Measurements from ENCODE around the gene TTC9. TPM values are rescaled to one million over a fixed set of nuclear protein-coding genes. Genes with fewer than 3 reads are reported as not detected.
A peak's percentile ranks its signal among the peaks of the same experiment; 100 is the strongest.

The TTC9 gene
- total RNA-seq, 1 donor from 2014 or later = 1.9 TPM

GRCh38 chr14:70635971-70636595 lies 5.6 kb upstream of the TTC9 start:
- H3K4me1 ChIP-seq = peaks cover 5% of the 10 kb centered on the region
- intact Hi-C loops (cut with micrococcal nuclease) = no loop called here
- H3K36me3 ChIP-seq = no peaks in the 10 kb centered on the region
- no peak overlapping the region for H3K27ac ChIP-seq (replicated peaks)
- H3K9me3 ChIP-seq (replicated peaks) = no peaks in the 10 kb centered on the region
- no peak overlapping the region for H3K4me3 ChIP-seq
- peaks cover 38% of the 10 kb centered on the region for H3K27me3 ChIP-seq (ENCODE audit: low read depth)
- TF ChIP-seq, protein P1, sequence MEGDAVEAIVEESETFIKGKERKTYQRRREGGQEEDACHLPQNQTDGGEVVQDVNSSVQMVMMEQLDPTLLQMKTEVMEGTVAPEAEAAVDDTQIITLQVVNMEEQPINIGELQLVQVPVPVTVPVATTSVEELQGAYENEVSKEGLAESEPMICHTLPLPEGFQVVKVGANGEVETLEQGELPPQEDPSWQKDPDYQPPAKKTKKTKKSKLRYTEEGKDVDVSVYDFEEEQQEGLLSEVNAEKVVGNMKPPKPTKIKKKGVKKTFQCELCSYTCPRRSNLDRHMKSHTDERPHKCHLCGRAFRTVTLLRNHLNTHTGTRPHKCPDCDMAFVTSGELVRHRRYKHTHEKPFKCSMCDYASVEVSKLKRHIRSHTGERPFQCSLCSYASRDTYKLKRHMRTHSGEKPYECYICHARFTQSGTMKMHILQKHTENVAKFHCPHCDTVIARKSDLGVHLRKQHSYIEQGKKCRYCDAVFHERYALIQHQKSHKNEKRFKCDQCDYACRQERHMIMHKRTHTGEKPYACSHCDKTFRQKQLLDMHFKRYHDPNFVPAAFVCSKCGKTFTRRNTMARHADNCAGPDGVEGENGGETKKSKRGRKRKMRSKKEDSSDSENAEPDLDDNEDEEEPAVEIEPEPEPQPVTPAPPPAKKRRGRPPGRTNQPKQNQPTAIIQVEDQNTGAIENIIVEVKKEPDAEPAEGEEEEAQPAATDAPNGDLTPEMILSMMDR (IDR thresholded peaks at IDR 0.05; ENCODE audit: borderline replicate concordance) = no peak
- DNase-seq = no peak

DNA sequence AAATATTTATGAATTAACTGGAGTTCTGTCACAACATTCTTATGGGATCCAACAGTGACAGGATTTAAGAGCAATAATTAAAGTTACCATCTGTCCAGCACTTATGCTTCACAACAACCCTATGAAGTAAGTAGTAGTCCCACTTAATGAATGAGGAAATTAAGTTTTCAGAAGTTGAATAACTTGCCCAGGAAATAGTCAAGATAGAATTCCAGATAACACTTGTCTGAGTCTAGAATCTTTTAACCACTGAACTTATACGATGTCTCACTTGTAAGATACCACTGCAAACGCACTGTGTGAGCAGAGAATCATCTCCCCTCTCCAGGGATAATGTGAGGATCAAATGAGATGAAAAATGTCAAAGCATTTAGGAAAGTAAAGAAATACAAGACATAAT lies 3.3 kb upstream of the TTC9 start:
- Histone ChIP-seq H3K27me3 (ENCODE audit: low read depth) (peaks cover 53% of the 10 kb centered on the region), H3K27ac (replicated peaks) (no peak overlapping the region), H3K4me3 (no peak overlapping the region), H3K4me1 (peaks cover 18% of the 10 kb centered on the region), H3K36me3 (no peaks in the 10 kb centered on the region), H3K9me3 (replicated peaks) (no peaks in the 10 kb centered on the region)
- no peak for DNase-seq
- intact Hi-C loops (cut with micrococcal nuclease) = no loop called here
- TF ChIP-seq, protein P1 (IDR thresholded peaks at IDR 0.05; ENCODE audit: borderline replicate concordance) = no peak

GRCh38 chr14:70640938-70641547 lies 673 bp upstream of the TTC9 start:
- no peak overlapping the region for H3K27ac ChIP-seq (replicated peaks)
- no peak for DNase-seq
- no peaks in the 10 kb centered on the region for H3K36me3 ChIP-seq
- TF ChIP-seq, protein P1 (IDR thresholded peaks at IDR 0.05; ENCODE audit: borderline replicate concordance) = no peak
- H3K9me3 ChIP-seq (replicated peaks) = no peaks in the 10 kb centered on the region
- intact Hi-C loops (cut with micrococcal nuclease) = no loop called here
- H3K4me1 ChIP-seq = peaks cover 18% of the 10 kb centered on the region
- H3K4me3 ChIP-seq = peak overlapping the region; percentile 80
- peaks cover 57% of the 10 kb centered on the region for H3K27me3 ChIP-seq (ENCODE audit: low read depth)

DNA sequence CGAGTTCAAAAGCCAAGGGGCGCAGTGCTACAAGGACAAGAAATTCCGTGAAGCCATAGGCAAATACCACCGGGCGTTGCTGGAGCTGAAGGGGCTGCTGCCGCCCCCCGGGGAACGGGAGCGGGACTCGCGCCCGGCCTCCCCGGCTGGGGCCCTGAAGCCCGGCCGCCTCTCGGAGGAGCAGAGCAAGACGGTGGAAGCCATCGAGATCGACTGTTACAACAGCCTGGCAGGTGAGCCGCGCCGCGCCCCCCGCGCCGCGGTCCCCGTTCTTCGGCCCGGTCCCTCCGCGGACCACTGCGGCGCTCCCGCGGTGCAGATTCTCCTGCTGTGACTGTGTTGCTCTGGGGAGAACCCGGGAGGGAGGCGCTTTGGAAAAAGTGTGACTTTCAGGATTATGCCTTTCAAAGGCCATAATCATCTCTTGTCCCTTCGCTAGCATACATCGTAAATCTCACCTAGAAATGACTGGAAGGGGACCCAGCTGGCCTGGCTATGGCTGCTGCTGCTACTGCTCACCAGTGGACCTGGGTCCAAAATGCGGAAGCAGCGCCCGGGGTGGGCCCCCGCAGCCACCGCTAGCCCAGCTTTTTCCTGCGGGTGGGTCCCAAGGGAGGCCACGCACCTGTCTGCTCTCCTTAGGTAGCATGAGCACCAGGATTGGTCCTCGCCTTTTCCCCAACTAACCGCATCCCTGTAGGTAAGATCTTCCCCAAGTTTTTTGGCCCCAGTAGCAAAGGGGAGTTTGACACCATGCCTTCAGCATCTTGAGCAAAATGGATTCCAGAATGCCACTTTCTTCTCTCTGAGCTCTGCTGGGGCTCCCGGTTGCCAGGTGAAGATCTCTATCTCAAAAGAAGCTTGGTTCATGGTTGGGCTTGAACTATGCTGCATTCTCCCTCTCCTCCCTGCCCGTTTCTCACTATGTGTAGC lies 853 bp downstream of the TTC9 start:
- intact Hi-C loops (cut with micrococcal nuclease) = no loop called here

GRCh38 chr14:70643967-70644366 lies 2.3 kb downstream of the TTC9 start:
- H3K36me3 ChIP-seq = no peaks in the 10 kb centered on the region
- intact Hi-C loops (cut with micrococcal nuclease) = no loop called here
- peaks cover 39% of the 10 kb centered on the region for H3K27me3 ChIP-seq (ENCODE audit: low read depth)
- DNase-seq = no peak
- no peak overlapping the region for H3K4me3 ChIP-seq
- H3K4me1 ChIP-seq = peaks cover 32% of the 10 kb centered on the region
- TF ChIP-seq, protein P1 (IDR thresholded peaks at IDR 0.05; ENCODE audit: borderline replicate concordance) = no peak
- no peak overlapping the region for H3K27ac ChIP-seq (replicated peaks)
- H3K9me3 ChIP-seq (replicated peaks) = no peaks in the 10 kb centered on the region

More for the DNA sequence above, 853 bp downstream of the TTC9 start:
- Histone ChIP-seq H3K27me3 (ENCODE audit: low read depth) (peaks cover 51% of the 10 kb centered on the region), H3K4me3 (peak overlapping the region; percentile 80), H3K4me1 (peaks cover 21% of the 10 kb centered on the region), H3K36me3 (no peaks in the 10 kb centered on the region), H3K27ac (replicated peaks) (peak overlapping the region; percentile 38), H3K9me3 (replicated peaks) (no peaks in the 10 kb centered on the region)
- TF ChIP-seq, protein P1 (IDR thresholded peaks at IDR 0.05; ENCODE audit: borderline replicate concordance) = no peak
- no peak for DNase-seq

All from left ventricle myocardium inferior (tissue), 1 donor.